PC-3 (cell line): ENCODE data around the gene COL9A2. TPM values are rescaled to one million over a fixed set of nuclear protein-coding genes. Genes with fewer than 3 reads are reported as not detected.

Experiments used
- ATAC-seq: fragments of 200-7000 bp; cut with Tn5 transposase; 2 replicates; pipeline ENCODE4 v1.9.1; 2020; ENCODE audit warnings: mild to moderate bottlenecking, moderate library complexity
- BruUV-seq: library from RNA; stranded (reverse); fragments of 400-500 nt; replicated peaks from 2 replicates; lab custom pipeline; 2021; lab: Mats Ljungman, UMichigan
- CTCF ChIA-PET: fragments of 300-600 bp; sonication (Branson Sonifier 250); formaldehyde crosslinking; loops from one replicate; lab custom pipeline; 2022; ENCODE audit warnings: antibody characterized with exemption; lab: Charles Lee
- POLR2A ChIA-PET: fragments of 300-600 bp; sonication (Branson Sonifier 250); formaldehyde crosslinking; loops from one replicate; lab custom pipeline; 2022; ENCODE audit warnings: antibody characterized with exemption; ENCODE audit not compliant: unreplicated experiment; lab: Charles Lee
- DNase-seq: peaks from one replicate; pipeline ENCODE4 v3.0.0-alpha.2; 2015
- H2AFZ ChIP-seq: fragments of 300-600 bp; sonication (generic); 2 replicates; pipeline ENCODE4 v1.6.0; 2016; ENCODE audit warnings: antibody characterized with exemption, low read length
- H3F3A ChIP-seq: fragments of 300-600 bp; sonication (generic); one replicate; pipeline ENCODE4 v1.6.0; 2017; ENCODE audit warnings: antibody characterized with exemption, low read length, control low read depth, mild to moderate bottlenecking; ENCODE audit not compliant: unreplicated experiment
- H3K27ac ChIP-seq: fragments of 300-600 bp; sonication (generic); 2 replicates; pipeline ENCODE4 v1.5.1; 2016; ENCODE audit warnings: mild to moderate bottlenecking, low read length
- H3K27me3 ChIP-seq: fragments of 300-600 bp; sonication (generic); 2 replicates; pipeline ENCODE4 v1.6.1; 2016; ENCODE audit warnings: low read length, mixed read lengths
- H3K36me3 ChIP-seq: fragments of 300-600 bp; sonication (generic); 2 replicates; pipeline ENCODE4 v1.6.1; 2016; ENCODE audit warnings: low read depth, mixed run types, low read length, mixed read lengths
- H3K4me1 ChIP-seq: fragments of 300-600 bp; sonication (generic); 2 replicates; pipeline ENCODE4 v1.5.1; 2016; ENCODE audit warnings: low read length; ENCODE audit not compliant: insufficient read depth
- H3K4me2 ChIP-seq: fragments of 300-600 bp; sonication (generic); 2 replicates; pipeline ENCODE4 v1.6.0; 2016; ENCODE audit warnings: low read length
- H3K4me3 ChIP-seq: fragments of 300-600 bp; sonication (generic); 2 replicates; pipeline ENCODE4 v1.5.1; 2016; ENCODE audit warnings: mild to moderate bottlenecking, low read length, mixed read lengths
- H3K79me2 ChIP-seq: fragments of 300-600 bp; sonication (generic); 2 replicates; pipeline ENCODE4 v1.6.1; 2017; ENCODE audit warnings: low read length, mixed read lengths
- H3K9ac ChIP-seq: fragments of 300-600 bp; sonication (generic); 2 replicates; pipeline ENCODE4 v1.6.0; 2016; ENCODE audit warnings: mild to moderate bottlenecking, low read length
- H3K9me2 ChIP-seq: fragments of 300-600 bp; sonication (generic); replicated peaks from 2 replicates; pipeline ENCODE4 v1.6.1; 2016; ENCODE audit warnings: mixed run types, low read length, mixed read lengths
- H3K9me3 ChIP-seq: fragments of 300-600 bp; sonication (generic); 2 replicates; pipeline ENCODE4 v1.6.1; 2016; ENCODE audit warnings: low read length, mixed read lengths
- H4K20me1 ChIP-seq: fragments of 300-600 bp; sonication (generic); 2 replicates; pipeline ENCODE4 v1.6.1; 2016; ENCODE audit warnings: low read length, mixed read lengths
- CTCF ChIP-seq: fragments of 300-600 bp; sonication (generic); conservative IDR thresholded peaks from 2 replicates; pipeline ENCODE4 v1.5.1; 2017; ENCODE audit warnings: antibody characterized with exemption, low read depth, mild to moderate bottlenecking, low read length
- EZH2 ChIP-seq: fragments of 300-600 bp; sonication (generic); IDR thresholded peaks from one replicate; pipeline ENCODE4 v1.6.1; 2017; ENCODE audit warnings: antibody characterized with exemption, mild to moderate bottlenecking, low read length; ENCODE audit not compliant: unreplicated experiment
- EZH2phosphoT487 ChIP-seq: fragments of 300-600 bp; sonication (generic); IDR thresholded peaks from 2 replicates; pipeline ENCODE4 v1.6.1; 2018; ENCODE audit warnings: mild to moderate bottlenecking, antibody characterized with exemption, low read length, borderline replicate concordance
- intact Hi-C: fragments of 100-400 bp; cut with micrococcal nuclease; formaldehyde crosslinking; loops from 2 replicates; pipeline ENCODE4 v1.9.0; 2023
- total RNA-seq: library from RNA; depleted of rRNA; stranded (reverse); fragments of >200 nt; gene quantifications from 2 replicates; pipeline ENCODE4 v1.2.3, GENCODE V29; 2014

Gene COL9A2
- total RNA-seq, 1 experiment from 2014 or later, result 4.4 TPM

DNA sequence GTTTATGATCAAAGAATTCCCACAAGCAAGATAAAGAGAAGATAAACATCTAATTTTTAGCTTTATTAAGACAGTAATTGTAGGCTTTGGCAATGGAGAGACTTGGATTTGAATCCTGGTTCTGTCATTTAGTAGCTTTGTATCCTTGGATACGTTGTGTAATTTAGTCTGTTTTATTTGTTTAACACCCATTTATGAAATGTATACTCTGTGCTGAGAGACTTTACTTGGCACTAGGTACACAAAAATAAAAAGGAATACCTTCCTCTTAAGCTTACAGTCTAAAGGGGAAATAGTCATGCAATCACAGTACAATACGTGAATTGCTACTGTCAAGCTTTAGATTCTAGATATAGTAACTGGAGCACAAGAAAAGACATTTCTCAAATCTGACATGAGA is 35.2 kb downstream of the COL9A2 start:
- peaks cover 16% of the 10 kb centered on the region for H3K36me3 ChIP-seq
- H3K4me2 ChIP-seq, result no peak overlapping the region
- H3K9me2 ChIP-seq, result no peaks in the 10 kb centered on the region
- no peak for TF ChIP-seq EZH2phosphoT487
- no peak for TF ChIP-seq EZH2
- TF ChIP-seq CTCF, result no peak
- POLR2A ChIA-PET, result interaction anchor here (0.6 kb wide), 1 partner anchor 24 kb away, joined by 3 read pairs; no protein-coding TSS in a partner anchor
- no peak overlapping the region for H3K4me3 ChIP-seq
- intact Hi-C loops, result no loop called here
- H3K27me3 ChIP-seq, result no peaks in the 10 kb centered on the region
- peak; percentile 87 for ATAC-seq
- CTCF ChIA-PET, result interaction anchor here (0.8 to 1.2 kb wide), 2 partner anchors 92 to 129 kb away, joined by 3 read pairs; partner anchors contain the start of gene SMAP2
- H3K4me1 ChIP-seq, result no peaks in the 10 kb centered on the region
- H3K79me2 ChIP-seq, result no peaks in the 10 kb centered on the region
- no peak overlapping the region for H3K9ac ChIP-seq
- H3K27ac ChIP-seq, result no peak overlapping the region
- no peaks in the 10 kb centered on the region for H3F3A ChIP-seq
- H2AFZ ChIP-seq, result no peak overlapping the region
- peaks cover 4% of the 10 kb centered on the region; the same call in 1 of the 2 replicates for H4K20me1 ChIP-seq
- DNase-seq, result no peak
- no peaks in the 10 kb centered on the region for H3K9me3 ChIP-seq
- BruUV-seq, result no TSS peak

- no peak overlapping the region for H2AFZ ChIP-seq
- H3K79me2 ChIP-seq, result no peaks in the 10 kb centered on the region
- H3K4me2 ChIP-seq, result no peak overlapping the region
- no peaks in the 10 kb centered on the region for H3K27me3 ChIP-seq
- intact Hi-C loops, result no loop called here
- H3K27ac ChIP-seq, result no peak overlapping the region
- no peaks in the 10 kb centered on the region for H3F3A ChIP-seq
- H3K36me3 ChIP-seq, result peaks cover 39% of the 10 kb centered on the region
- no peaks in the 10 kb centered on the region for H3K4me1 ChIP-seq
- TF ChIP-seq EZH2, result no peak
- no peak for TF ChIP-seq EZH2phosphoT487
- no peak for TF ChIP-seq CTCF
- DNase-seq (no peak), ATAC-seq (no peak)
- no peaks in the 10 kb centered on the region for H3K9me3 ChIP-seq
- CTCF ChIA-PET, result no interaction called here
- H3K9ac ChIP-seq, result no peak overlapping the region
- POLR2A ChIA-PET, result no interaction called here
- no peaks in the 10 kb centered on the region for H4K20me1 ChIP-seq
- no peaks in the 10 kb centered on the region for H3K9me2 ChIP-seq
- no TSS peak for BruUV-seq
- no peak overlapping the region for H3K4me3 ChIP-seq
Observed at GRCh38 chr1:40276122-40276521, 41.0 kb downstream of the COL9A2 start.

DNA sequence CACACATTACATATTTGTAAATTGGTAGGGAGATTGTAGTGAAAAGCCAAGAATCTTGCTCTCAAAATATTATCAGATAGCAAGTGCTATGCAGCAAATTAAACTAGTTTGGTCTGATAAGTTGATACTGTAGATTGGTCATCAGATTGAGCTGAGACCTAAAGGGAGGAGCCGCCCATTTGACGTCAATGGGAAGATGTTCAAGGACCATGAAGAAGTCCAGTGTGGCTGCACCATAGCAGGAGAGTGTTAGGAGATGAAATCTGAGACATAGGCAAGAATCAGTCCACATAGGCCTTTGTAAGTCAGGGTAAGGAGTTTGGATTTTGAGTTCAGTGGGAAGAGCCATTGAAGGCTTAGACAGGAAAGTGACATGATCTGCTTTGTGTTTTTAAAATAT is 42.8 kb downstream of the COL9A2 start:
- no peaks in the 10 kb centered on the region for H3F3A ChIP-seq
- H3K4me3 ChIP-seq, result no peak overlapping the region
- no peaks in the 10 kb centered on the region for H3K9me3 ChIP-seq
- no peak overlapping the region for H3K4me2 ChIP-seq
- no peak overlapping the region for H3K27ac ChIP-seq
- H4K20me1 ChIP-seq, result no peaks in the 10 kb centered on the region
- no TSS peak for BruUV-seq
- ChIA-PET POLR2A (no interaction called here), CTCF (no interaction called here)
- H3K4me1 ChIP-seq, result peaks cover 5% of the 10 kb centered on the region; the same call in 1 of the 2 replicates
- DNase-seq, result no peak
- no peak overlapping the region for H3K9ac ChIP-seq
- no peak for TF ChIP-seq EZH2phosphoT487
- TF ChIP-seq EZH2, result no peak
- no peak for TF ChIP-seq CTCF
- no peaks in the 10 kb centered on the region for H3K27me3 ChIP-seq
- no peaks in the 10 kb centered on the region for H3K79me2 ChIP-seq
- intact Hi-C loops, result no loop called here
- H3K36me3 ChIP-seq, result peaks cover 52% of the 10 kb centered on the region
- no peak for ATAC-seq
- no peaks in the 10 kb centered on the region for H3K9me2 ChIP-seq
- no peak overlapping the region for H2AFZ ChIP-seq
